Brain microvascular endothelial cell (primary cell): ENCODE results near the gene TRPC1.
A peak's percentile ranks its signal among the peaks of the same experiment; 100 is the strongest.

Experiments used
- DNase-seq: peaks from one replicate; pipeline ENCODE4 v3.0.0-alpha.2; 2020
- H3K27ac ChIP-seq: fragments of 250-450 bp; sonication (Bioruptor Pico); 2 replicates; pipeline ENCODE4 v1.5.1; 2020; ENCODE audit warnings: mild to moderate bottlenecking, moderate library complexity
- H3K27me3 ChIP-seq: fragments of 250-450 bp; sonication (Bioruptor Pico); replicated peaks from 2 replicates; pipeline ENCODE4 v1.5.1; 2020; ENCODE audit warnings: mild to moderate bottlenecking
- H3K36me3 ChIP-seq: fragments of 250-450 bp; sonication (Bioruptor Pico); replicated peaks from 2 replicates; pipeline ENCODE4 v1.5.1; 2020; ENCODE audit warnings: mild to moderate bottlenecking
- H3K4me3 ChIP-seq: 2 replicates; pipeline ENCODE4 v1.5.1; 2011; ENCODE audit warnings: low read depth, mild to moderate bottlenecking, control low read depth, low read length, moderate library complexity
- CTCF ChIP-seq: IDR thresholded peaks from 2 replicates; pipeline ENCODE4 v1.5.1; 2011; ENCODE audit warnings: low read depth, mild to moderate bottlenecking, moderate library complexity, low read length, control low read depth, inconsistent platforms; ENCODE audit errors: missing control alignments
- in situ Hi-C: cut with HindIII; loops from 2 replicates; pipeline ENCODE4 v1.10.0; 2017; ENCODE audit warnings: low sequenced_read_pairs, low pct_ligation_motif_present

TRPC1 gene

GRCh38 chr3:142723968-142724681 lies at the start of gene TRPC1:
Gene TRPC1, plus strand, starts transcription at chr3:142724034. Its CDS starts 526 bp downstream, at chr3:142724560.
- peak within 1 kb of the TSS; percentile 44 for H3K27ac ChIP-seq
- in situ Hi-C loops, result no loop called here
- no peaks in the 10 kb centered on the region for H3K27me3 ChIP-seq
- TF ChIP-seq CTCF, result no peak
- no peaks in the 10 kb centered on the region for H3K36me3 ChIP-seq
- DNase-seq, result peak; percentile 58
- H3K4me3 ChIP-seq, result peak within 1 kb of the TSS; percentile 83

- DNase-seq, result no peak
- H3K27ac ChIP-seq, result no peak overlapping the region
- H3K27me3 ChIP-seq, result no peaks in the 10 kb centered on the region
- no peak overlapping the region for H3K4me3 ChIP-seq
- H3K36me3 ChIP-seq, result no peaks in the 10 kb centered on the region
- TF ChIP-seq CTCF, result no peak
- in situ Hi-C loops, result no loop called here
Measured at GRCh38 chr3:142676151-142676550, 47.7 kb upstream of the TRPC1 start.

- Histone ChIP-seq H3K27me3 (no peaks in the 10 kb centered on the region), H3K36me3 (no peaks in the 10 kb centered on the region), H3K4me3 (no peak overlapping the region), H3K27ac (no peak overlapping the region)
- TF ChIP-seq CTCF, result no peak
- in situ Hi-C loops, result no loop called here
- DNase-seq, result no peak
Measured at GRCh38 chr3:142680710-142681109, 43.1 kb upstream of the TRPC1 start.

GRCh38 chr3:142690613-142691012 lies 33.2 kb upstream of the TRPC1 start:
- H3K4me3 ChIP-seq, result no peak overlapping the region
- H3K27ac ChIP-seq, result no peak overlapping the region
- H3K27me3 ChIP-seq, result no peaks in the 10 kb centered on the region
- H3K36me3 ChIP-seq, result no peaks in the 10 kb centered on the region
- TF ChIP-seq CTCF, result no peak
- no peak for DNase-seq
- in situ Hi-C loops, result no loop called here

- Histone ChIP-seq H3K36me3 (no peaks in the 10 kb centered on the region), H3K4me3 (no peak overlapping the region), H3K27ac (no peak overlapping the region), H3K27me3 (no peaks in the 10 kb centered on the region)
- TF ChIP-seq CTCF, result no peak
- in situ Hi-C loops, result no loop called here
- DNase-seq, result no peak
Measured at GRCh38 chr3:142691527-142691926, 32.3 kb upstream of the TRPC1 start.
